ENCODE measurements around the gene TMEM238.

DNA sequence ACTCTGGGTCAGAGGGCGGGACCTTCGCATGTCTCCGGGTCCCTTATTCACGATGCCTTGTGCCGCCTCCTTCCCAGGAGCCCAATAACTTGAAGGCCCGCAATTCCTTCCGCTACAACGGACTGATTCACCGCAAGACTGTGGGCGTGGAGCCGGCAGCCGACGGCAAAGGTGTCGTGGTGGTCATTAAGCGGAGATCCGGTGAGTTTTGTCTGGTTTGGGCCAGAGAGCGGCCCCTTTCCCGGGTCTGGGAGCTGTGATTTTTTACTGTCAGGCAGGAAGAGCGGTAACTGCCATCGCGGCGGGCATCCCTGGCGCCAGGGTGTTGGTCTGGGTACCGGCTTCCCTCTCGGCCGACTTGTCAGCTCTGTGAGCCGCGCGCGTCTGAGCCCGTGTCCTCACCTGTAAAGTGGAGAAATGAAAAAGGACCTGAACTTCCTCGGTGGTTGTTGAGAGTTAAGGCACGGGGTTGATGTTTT, 2.4 kb upstream of the TMEM238 start:
- TF ChIP-seq TCF12 (IDR thresholded peaks at IDR 0.05; ENCODE audit: low read depth, low read length), result no peak
- no peak for TF ChIP-seq RB1 (IDR thresholded peaks at IDR 0.05; ENCODE audit: borderline replicate concordance)
- TF ChIP-seq POLR2AphosphoS5 (IDR thresholded peaks at IDR 0.05; ENCODE audit: low read length), result no peak
- TF ChIP-seq RAD21 (IDR thresholded peaks at IDR 0.05; ENCODE audit: insufficient read depth, low read depth, low read length), result no peak
- no peak for TF ChIP-seq POLR2A (IDR thresholded peaks at IDR 0.05; ENCODE audit: low read depth, low read length)
- TF ChIP-seq FOS (IDR thresholded peaks at IDR 0.05; ENCODE audit: borderline replicate concordance, extremely low read depth, insufficient read length), result no peak
